HG03575 (cell line): ENCODE results near the gene FRMD7.

Source experiments
- ATAC-seq: cut with Tn5 transposase; IDR thresholded peaks from one replicate; pipeline ENCODE4 v1.9.1; 2021; ENCODE audit not compliant: unreplicated experiment, insufficient number of reproducible peaks, low FRiP score; ENCODE audit errors: extremely low read depth

FRMD7 gene

DNA sequence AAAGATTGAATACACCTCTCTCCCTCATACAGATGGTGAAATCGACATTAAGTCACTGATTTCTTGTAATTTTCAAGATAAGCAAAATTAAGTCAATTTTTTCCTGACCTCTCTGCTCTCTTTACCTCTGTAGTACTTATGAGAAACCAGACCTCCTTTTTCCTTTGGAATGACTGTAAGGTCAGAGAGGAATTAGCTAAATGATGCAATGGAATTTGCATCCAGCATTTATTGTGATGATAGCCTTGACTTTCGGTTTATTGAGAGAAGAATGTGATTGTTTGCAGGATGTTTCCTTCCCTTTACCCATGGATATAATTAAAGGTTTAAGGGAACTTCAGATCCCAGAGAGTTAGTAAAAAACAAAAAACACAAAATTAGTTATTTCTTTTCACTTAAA is 82.4 kb downstream of the FRMD7 start:
- no peak for ATAC-seq

DNA sequence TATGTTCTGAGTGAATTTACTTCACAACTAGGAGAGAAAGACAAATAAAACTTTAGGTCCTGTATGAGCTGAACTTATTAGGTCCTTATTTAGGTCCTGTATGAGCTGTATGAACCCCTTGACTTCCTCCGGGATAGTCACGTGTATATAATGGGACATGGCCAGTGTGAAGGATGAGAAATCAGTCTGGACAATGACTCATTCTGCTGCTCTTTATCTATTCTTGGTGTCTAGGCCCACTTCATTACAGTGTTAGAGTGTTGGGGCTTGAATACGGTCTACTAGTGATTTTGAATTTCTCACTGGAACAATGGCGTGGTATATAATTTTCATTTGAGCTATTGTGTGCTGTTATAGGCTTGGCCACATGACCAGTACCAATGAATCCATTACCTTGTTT is 82.9 kb downstream of the FRMD7 start:
- no peak for ATAC-seq

DNA sequence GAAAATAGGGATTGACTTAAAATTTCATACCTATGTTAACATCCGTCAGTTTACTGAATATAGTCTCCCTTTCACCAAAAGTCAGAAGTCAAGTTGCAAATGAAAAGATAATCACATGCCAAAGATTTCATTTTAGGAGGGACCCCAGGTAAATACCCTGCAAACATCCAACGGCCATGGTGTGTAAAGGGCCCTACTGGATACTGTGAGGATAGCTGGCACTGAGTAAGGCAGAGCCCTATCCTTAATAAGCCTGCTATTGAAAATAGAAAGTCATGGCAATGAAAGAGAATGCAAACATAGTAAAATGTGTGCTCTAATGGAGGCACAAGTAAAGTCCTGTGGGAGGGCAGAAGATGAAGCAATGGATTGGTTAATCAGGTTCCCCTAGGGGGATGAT is 83.8 kb downstream of the FRMD7 start:
- no peak for ATAC-seq

DNA sequence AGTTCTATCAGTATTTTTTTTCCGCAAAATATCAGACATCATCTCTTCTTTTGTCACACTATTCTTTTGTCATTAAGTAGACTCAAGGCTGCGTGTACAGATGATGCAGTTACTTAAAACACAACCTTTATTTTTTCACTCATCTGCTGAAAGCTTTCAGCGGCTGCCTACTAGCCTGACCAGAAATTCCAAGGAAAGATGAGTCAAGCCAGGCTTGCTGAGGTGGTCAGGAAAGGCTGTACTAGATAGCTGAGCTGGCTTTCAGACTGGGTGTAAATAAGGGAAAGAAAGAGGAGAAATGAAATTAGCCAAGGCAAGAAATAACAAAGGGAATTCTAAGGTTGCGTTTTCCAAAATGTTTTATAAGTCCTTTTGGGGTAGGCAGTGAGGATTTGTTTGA is 86.8 kb downstream of the FRMD7 start:
- ATAC-seq = no peak

DNA sequence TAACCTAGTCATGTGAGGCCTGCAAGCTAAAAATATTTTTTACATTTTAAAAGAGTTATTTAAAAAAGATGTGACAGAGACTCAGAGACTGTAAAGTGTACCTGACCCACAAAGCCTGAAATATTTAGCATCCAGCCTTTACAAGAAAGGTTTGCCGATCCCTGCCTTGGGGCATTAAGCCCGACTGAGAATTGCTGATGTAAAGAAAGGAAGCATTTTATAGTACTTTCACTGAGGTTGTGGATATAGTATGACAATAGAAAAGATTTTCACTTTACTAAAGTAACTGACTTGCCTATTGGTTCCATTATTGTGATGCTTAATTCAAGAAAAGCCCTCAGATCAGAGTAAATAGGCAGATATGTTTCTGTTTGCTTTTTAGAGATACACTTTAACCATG is 87.8 kb downstream of the FRMD7 start:
- ATAC-seq = no peak

DNA sequence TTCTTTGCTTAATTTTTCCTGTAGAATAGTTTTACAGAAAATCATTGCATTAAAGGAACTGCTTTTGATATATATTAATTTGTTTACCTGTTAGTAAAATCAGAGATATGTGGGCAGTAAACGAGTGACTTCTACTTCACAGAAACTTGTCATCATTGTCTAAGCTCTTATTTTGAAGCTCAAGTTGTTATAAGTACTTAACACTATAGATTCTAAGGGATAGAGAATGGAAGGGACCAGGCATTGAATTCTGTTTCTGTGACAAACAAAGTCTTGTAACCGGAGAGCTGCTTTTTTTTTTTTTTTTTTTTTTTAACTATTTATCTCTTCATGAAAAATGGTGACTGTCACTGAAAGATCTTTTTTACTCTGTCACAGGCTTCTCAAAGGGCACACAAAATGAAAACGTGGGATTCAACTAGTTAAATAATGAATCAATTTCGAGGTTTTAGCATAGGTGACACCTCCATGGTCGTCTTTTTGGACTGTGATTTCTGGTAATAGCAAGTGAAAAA is 90.3 kb downstream of the FRMD7 start:
- no peak for ATAC-seq

DNA sequence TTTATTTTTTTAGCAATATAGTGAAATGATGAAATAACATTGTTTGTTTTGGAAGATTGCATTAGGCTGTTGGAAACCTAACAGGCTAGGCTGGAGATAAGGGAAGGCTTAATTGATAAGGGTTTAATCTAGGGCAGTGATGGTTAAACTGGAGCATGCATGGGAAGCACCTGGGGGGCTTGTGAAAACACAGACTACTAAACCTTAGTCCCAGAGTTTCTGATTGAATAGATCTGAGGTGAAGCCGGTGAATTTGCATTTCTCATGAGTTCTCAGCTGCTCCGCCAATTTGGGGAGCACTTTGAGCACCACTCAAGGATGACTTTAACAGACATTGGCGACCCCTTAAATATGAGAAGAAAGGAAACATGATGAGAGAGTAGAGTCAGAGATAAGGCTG is 93.2 kb downstream of the FRMD7 start:
- no peak for ATAC-seq

DNA sequence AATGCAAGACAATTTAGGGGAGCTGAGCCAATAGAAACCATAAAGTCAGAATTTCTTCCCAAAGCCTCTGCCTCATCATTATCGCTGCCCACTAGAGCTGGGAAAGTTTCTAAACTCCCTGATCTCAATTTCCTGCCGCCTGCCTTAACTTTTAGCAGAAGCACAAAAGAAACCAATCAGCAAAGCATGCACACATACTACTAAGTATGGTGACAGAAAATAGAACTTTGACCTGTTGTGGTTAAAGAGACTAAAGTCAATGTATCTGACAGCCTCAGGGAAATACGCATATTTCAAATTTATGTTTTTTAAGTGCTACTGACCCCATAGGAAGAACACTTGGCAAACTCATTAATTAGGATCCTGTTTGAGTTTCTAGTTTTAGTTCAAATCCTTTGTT is 94.7 kb downstream of the FRMD7 start:
- ATAC-seq = no peak

DNA sequence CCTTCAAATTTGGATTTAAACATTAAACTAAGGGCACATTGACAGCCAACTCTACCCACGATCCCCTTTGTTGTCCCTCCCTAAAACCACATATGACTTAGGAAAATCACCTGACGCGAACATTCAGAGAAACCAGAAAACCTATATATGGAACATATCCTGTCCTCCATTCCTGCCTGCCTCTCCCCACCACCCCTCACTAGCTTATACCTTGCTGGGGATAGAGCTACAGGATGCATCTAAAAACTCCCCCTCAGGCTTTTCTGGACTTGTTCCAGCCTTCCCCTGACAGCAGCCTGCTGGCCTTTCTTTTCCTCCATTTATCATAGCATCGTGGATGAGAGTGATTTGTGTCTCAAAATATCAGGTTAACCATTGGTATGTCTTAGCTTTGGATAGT is 96.0 kb downstream of the FRMD7 start:
- ATAC-seq = no peak

DNA sequence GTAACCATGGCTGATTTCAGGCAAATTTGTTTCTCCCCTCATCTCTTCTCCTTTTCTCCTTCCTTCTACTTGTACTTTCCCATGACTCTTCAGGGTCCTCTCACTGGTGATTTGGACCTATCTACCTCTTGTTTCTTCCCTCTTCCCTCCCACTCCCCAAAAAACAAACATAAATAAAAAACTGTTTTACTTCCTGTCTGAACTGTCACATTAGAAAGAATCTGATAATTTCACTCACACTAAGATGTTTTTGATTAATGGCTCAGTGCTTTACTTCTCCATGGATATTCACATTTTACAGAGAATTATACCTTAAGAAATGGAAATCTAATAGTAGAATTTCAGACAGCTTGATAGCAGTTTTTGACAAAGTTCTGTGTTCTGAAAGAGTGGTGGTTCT is 97.6 kb downstream of the FRMD7 start:
- no peak for ATAC-seq
